ENCODE measurements around the gene DHRS4.

GRCh38 chr14:23984891-23985602 is 31.5 kb downstream of the DHRS4 start:
- no peak for TF ChIP-seq CTCF (IDR thresholded peaks at IDR 0.05; ENCODE audit: insufficient read depth, low read length, poor library complexity, severe bottlenecking)
- no peak for TF ChIP-seq EZH2phosphoT487 (conservative IDR thresholded peaks at IDR 0.05; ENCODE audit: low read length)

Data from SU-DHL-6 (cell line).